Kidney epithelial cell (primary cell): Measurements from ENCODE around the gene ZW10. TPM values are rescaled to one million over a fixed set of nuclear protein-coding genes. Genes with fewer than 3 reads are reported as not detected.

ENCODE experiments used
- DNase-seq: peaks from one replicate; pipeline ENCODE4 v3.0.0-alpha.2; 2010; ENCODE audit warnings: low read depth
- H3K27me3 ChIP-seq: 2 replicates; pipeline ENCODE4 v1.6.0; 2011; ENCODE audit warnings: low read length; ENCODE audit not compliant: control insufficient read depth, insufficient read depth
- H3K36me3 ChIP-seq: 2 replicates; pipeline ENCODE4 v1.5.1; 2011; ENCODE audit warnings: low read length; ENCODE audit not compliant: control insufficient read depth, insufficient read depth
- H3K4me3 ChIP-seq: 2 replicates; pipeline ENCODE4 v1.5.1; 2011; ENCODE audit warnings: low read depth, mild to moderate bottlenecking, control low read depth, low read length
- total RNA-seq: library from RNA; depleted of rRNA; stranded (reverse); fragments of >200 nt; gene quantifications from 2 replicates; pipeline ENCODE4 v1.2.3, GENCODE V29; 2015
- TF ChIP-seq, protein P1 (sequence below): IDR thresholded peaks from 2 replicates; pipeline ENCODE4 v1.5.1; 2011; ENCODE audit warnings: mild to moderate bottlenecking, moderate library complexity, low read length, control low read depth, inconsistent platforms; ENCODE audit not compliant: insufficient read depth, poor library complexity, severe bottlenecking

Gene ZW10
- total RNA-seq, 1 donor from 2014 or later, result 25.2 TPM

DNA sequence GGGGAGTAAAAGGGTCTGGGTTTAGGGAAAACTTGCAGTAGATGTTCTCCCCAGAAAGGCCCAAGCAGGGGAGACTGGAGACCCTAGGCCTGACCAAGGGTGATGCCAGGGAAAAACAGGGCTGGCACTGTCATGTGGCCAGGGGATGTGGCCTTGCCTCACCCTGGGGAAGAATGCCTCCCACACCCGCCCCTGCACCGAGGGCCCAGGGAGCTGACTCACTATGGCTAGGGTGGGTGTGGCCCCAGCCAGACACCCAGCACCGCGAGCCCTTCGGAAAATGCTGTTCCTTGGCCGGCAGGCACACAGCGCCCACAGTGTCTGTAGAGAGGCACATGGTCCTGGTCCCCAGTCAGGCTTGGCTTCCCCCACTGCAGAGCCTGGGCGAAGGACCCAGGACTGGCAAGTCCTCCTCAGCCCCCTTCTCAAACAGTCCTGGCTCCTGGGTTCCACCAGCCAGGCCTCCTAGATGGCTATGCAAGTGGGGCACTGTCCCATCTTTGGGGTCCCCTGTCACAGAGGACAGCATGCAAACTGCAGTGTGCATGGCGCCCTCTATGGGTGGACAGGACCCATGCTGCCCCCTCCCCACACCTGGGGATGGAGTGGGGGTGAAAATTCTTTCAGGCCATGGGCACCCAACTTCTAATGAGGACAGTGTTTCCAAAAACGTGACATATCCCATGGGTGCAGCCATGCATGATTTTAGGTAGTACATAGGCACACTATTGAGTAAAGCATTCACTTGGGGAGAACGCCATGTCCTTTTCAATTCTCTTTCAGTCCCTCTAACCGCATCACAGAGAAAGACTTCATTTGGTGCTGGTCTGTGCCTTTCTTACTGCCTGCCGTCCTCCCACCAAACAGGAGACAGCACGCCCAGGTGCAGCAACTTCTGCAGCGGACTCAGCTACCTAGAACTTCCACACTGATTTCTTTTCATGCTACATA is 82.6 kb downstream of the ZW10 start:
- TF ChIP-seq, protein P1, sequence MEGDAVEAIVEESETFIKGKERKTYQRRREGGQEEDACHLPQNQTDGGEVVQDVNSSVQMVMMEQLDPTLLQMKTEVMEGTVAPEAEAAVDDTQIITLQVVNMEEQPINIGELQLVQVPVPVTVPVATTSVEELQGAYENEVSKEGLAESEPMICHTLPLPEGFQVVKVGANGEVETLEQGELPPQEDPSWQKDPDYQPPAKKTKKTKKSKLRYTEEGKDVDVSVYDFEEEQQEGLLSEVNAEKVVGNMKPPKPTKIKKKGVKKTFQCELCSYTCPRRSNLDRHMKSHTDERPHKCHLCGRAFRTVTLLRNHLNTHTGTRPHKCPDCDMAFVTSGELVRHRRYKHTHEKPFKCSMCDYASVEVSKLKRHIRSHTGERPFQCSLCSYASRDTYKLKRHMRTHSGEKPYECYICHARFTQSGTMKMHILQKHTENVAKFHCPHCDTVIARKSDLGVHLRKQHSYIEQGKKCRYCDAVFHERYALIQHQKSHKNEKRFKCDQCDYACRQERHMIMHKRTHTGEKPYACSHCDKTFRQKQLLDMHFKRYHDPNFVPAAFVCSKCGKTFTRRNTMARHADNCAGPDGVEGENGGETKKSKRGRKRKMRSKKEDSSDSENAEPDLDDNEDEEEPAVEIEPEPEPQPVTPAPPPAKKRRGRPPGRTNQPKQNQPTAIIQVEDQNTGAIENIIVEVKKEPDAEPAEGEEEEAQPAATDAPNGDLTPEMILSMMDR, result peak; percentile 44
- no peaks in the 10 kb centered on the region for H3K27me3 ChIP-seq
- no peak for DNase-seq
- H3K4me3 ChIP-seq, result no peak overlapping the region
- H3K36me3 ChIP-seq, result no peaks in the 10 kb centered on the region

DNA sequence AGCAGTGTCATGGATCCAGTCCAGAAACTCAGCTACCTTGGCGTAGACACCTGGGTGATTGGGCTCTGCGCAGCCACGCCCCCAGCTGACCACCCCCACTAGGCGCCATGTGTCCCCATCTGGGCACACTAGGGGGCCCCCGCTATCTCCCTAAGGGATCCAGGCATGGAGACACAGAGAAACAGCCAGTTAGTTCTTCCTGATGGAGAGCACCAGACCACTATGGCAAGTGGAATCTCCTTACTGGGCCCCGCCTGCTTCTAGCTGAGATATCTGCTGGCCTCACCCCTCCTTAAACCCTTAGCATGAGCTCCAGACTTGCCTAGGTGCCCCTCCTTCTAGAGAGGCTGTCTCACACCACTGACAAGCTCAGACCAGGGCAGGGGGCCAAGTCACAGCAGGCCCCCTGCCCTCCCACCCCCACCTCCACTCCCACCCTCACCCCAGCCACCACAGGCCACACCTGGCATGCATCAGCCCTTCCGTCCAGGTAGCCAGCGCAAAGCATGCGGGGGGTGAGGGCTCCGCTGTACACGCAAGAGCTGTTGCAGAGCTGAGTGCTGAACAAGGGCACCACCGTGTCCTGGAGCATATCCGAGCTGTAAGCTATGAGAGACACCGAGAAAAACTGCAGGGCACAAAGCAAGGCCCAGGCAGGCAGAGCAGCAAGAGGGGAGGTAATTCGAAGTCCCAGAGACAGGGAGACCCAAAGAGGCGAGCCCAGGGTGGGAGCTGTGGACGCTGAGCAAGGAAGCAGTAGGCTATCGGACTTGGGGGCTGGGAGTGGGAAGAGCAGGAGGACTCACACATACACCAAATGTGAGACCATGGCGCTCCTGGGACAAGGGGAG is 83.5 kb downstream of the ZW10 start:
- no peak overlapping the region for H3K4me3 ChIP-seq
- no peak for DNase-seq
- no peaks in the 10 kb centered on the region for H3K36me3 ChIP-seq
- no peaks in the 10 kb centered on the region for H3K27me3 ChIP-seq
- TF ChIP-seq, protein P1, result no peak

GRCh38 chr11:113685654-113686359 is 87.7 kb downstream of the ZW10 start:
- Histone ChIP-seq H3K27me3 (no peaks in the 10 kb centered on the region), H3K4me3 (no peak overlapping the region), H3K36me3 (no peaks in the 10 kb centered on the region)
- TF ChIP-seq, protein P1, result no peak
- no peak for DNase-seq

DNA sequence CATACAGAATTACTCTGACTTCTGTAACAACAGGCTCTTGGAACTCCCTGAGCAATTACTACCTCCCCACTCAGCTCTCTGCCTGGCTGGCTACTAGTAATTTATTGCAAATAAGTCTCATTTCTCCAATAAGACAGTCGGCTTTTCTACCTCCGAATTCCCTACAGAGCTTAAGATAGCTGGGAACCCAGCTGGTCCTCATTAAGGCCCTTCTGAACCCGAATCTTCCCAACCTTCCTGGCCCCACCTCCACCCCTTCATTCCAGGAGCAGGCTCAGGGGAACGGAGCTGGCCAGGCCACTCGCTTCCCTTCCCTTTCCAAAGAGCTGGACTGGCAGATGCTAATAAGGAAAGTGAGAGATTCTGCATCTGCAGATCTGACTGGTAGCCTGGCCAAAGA is 89.0 kb downstream of the ZW10 start:
- Histone ChIP-seq H3K36me3 (no peaks in the 10 kb centered on the region), H3K27me3 (no peaks in the 10 kb centered on the region), H3K4me3 (no peak overlapping the region)
- TF ChIP-seq, protein P1, result no peak
- no peak for DNase-seq

GRCh38 chr11:113683481-113684046 is 89.9 kb downstream of the ZW10 start:
- TF ChIP-seq, protein P1, result no peak
- H3K36me3 ChIP-seq, result no peaks in the 10 kb centered on the region
- no peak overlapping the region for H3K4me3 ChIP-seq
- no peaks in the 10 kb centered on the region for H3K27me3 ChIP-seq
- DNase-seq, result no peak
